PFSK-1 (cell line): ENCODE results near the gene ANXA3.

Source experiments
- FOXP2 ChIP-seq: optimal IDR thresholded peaks from 2 replicates; pipeline ENCODE3; 2011; ENCODE audit warnings: borderline replicate concordance, control low read depth, inconsistent platforms; ENCODE audit not compliant: insufficient read depth; ENCODE audit errors: extremely low read length, extremely low read depth
- POLR2AphosphoS5 ChIP-seq: IDR thresholded peaks from 2 replicates; pipeline ENCODE4 v1.6.1; 2012; ENCODE audit warnings: low read depth, mild to moderate bottlenecking, control low read depth, low read length, moderate library complexity
- REST ChIP-seq, 2 experiments: IDR thresholded peaks; 2 replicates each; pipeline versions ENCODE4 v1.6.1 to v1.8.0; 2011 to 2012; ENCODE audit warnings: low read depth in 2 of 2, low read length in 2 of 2, control low read depth in 1 of 2, inconsistent platforms in 1 of 2, mild to moderate bottlenecking in 1 of 2, moderate library complexity in 1 of 2; ENCODE audit not compliant: insufficient read depth in 1 of 2
- SIN3A ChIP-seq: IDR thresholded peaks from 2 replicates; pipeline ENCODE4 v1.6.1; 2012; ENCODE audit warnings: mild to moderate bottlenecking, low read length, moderate library complexity, borderline replicate concordance; ENCODE audit not compliant: insufficient read depth
- TAF1 ChIP-seq: IDR thresholded peaks from 2 replicates; pipeline ENCODE4 v1.6.1; 2012; ENCODE audit warnings: low read length, control low read depth, borderline replicate concordance; ENCODE audit not compliant: insufficient read depth

Gene ANXA3

GRCh38 chr4:78543424-78544125, 8.0 kb upstream of the ANXA3 start:
- TF ChIP-seq REST (IDR thresholded peaks at IDR 0.05; ENCODE audit: insufficient read depth in 1 of 2, low read depth in 2 of 2, low read length in 2 of 2) (no peak), SIN3A (no peak), TAF1 (no peak), POLR2AphosphoS5 (no peak), FOXP2 (no peak)

GRCh38 chr4:78544678-78545077, 6.9 kb upstream of the ANXA3 start:
- TF ChIP-seq POLR2AphosphoS5 (no peak), FOXP2 (no peak), REST (IDR thresholded peaks at IDR 0.05; ENCODE audit: insufficient read depth in 1 of 2, low read depth in 2 of 2, low read length in 2 of 2) (no peak), SIN3A (no peak)

GRCh38 chr4:78545275-78546246, 6.0 kb upstream of the ANXA3 start:
- TF ChIP-seq TAF1 (no peak), REST (IDR thresholded peaks at IDR 0.05; ENCODE audit: insufficient read depth in 1 of 2, low read depth in 2 of 2, low read length in 2 of 2) (no peak), POLR2AphosphoS5 (no peak), SIN3A (no peak), FOXP2 (no peak)

GRCh38 chr4:78552389-78553042, 946 bp downstream of the ANXA3 start:
- TF ChIP-seq SIN3A (no peak), FOXP2 (no peak), REST (IDR thresholded peaks at IDR 0.05; ENCODE audit: insufficient read depth in 1 of 2, low read depth in 2 of 2, low read length in 2 of 2) (no peak), TAF1 (no peak), POLR2AphosphoS5 (no peak)
